GM19328 (cell line): ENCODE results near the gene BCKDHB.

Experiments
- ATAC-seq: cut with Tn5 transposase; IDR thresholded peaks from one replicate; pipeline ENCODE4 v1.9.1; 2021; ENCODE audit warnings: mild to moderate bottlenecking, moderate library complexity; ENCODE audit not compliant: unreplicated experiment

Gene BCKDHB

DNA sequence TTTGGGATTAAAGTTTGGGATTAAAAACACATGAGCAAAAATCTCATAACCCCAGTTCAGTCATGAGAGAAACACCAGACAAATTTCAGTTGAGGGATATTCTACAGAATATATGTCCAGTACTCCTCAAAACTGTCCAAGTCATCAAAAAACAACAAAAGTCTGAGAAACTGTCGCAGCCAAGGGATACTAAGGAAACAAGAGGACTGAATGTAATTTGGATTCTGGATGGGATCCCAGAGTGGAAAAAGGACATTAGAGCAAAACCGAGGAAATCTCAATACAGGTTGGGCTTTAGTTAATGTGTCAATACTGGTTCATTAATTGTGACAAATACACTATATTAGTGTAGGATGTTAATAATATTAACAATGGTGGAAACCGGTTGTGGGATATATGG lies 219.3 kb downstream of the BCKDHB start:
- ATAC-seq = no peak

DNA sequence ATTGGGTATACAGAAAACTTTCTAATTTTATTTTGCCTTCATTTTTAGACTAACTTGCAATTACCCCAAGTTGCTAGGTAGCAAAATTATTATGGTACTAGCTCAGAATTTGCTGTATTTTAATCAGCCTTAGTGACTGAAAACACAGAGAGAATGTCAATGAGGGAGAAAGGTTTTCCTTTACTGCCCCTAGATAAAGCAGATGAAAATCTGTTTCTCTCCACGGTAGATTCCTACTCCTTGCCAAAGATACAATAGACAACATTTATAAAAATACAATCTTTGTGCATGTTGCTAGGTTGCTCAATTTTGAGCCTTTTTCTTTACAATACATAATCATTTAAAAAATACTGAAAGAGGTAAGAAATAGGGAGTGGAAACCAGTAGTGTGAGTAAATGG lies 222.2 kb downstream of the BCKDHB start:
- no peak for ATAC-seq

DNA sequence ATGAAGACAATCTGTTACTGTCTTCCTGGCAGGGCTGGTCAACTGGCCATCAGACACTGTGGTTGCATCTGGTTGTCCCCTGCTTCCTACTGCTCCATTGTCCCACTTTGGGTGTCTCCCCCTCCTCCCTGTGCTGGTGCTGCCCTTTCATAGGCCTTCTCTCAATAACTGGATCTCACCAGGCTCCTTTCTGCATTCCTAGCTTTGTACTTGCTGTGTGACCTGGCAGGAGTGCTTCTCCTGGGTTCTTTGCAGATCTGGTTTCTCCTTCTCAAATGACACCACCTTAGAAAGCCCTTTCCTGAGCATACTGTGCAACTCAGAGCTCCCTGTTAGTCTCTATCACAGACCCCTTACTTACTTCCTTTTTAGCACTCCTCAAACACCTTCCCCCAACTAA lies 223.0 kb downstream of the BCKDHB start:
- no peak for ATAC-seq

DNA sequence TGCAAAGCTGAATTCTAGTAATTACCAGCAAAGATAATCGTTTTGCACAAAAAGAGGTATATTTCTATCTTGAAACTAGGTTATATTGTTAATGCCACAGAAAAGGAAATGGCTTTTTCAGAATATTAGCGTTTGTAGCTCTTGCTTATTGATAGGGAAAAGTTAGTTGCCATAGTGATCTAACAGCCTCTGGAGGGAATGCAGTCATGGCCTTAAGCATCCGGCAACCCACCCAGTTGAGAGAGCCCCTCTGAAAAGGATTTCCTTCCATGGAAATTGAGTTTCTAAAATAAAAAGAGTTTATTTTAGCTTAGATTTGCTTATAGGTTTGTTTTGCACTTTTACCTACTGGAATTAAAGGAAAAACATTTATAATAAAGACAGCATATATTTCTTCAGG lies 224.5 kb downstream of the BCKDHB start:
- no peak for ATAC-seq

DNA sequence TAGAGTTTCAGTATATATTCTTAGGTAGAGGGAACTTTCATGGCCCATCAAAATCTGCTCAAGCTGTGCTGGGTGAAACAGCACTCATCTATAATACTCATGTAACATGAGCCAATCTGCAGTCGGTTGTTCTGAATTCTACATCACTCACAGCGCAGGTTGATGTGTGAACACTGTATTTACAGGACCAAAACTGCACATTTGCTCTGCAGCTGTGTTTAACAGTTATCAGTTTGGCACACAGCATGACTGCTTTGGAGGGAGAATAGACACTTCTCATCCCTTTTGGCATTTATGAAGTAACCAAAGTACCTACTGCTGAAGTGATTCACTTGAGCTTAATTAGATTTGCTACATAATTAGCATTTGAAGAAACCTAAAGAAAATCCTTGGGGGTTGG lies 225.1 kb downstream of the BCKDHB start:
- ATAC-seq = no peak

DNA sequence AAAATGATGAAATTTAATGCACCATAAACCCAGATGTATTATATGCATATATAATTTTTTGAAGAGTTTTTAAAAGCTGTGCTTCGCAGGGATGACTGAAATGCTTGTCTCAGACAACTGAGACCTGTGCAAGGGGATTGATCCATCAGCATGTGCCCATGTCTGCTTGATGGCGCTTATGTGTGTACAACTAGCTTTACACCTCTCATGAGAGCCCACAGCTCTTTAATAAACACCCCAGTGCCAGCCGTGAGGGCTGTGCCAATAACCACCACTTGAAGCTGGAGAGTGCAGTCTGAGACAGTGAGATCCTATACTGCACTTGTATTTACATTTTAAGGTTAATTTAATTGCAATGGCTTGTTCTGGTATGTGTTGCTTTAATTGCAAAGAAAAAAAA lies 225.5 kb downstream of the BCKDHB start:
- ATAC-seq = no peak

DNA sequence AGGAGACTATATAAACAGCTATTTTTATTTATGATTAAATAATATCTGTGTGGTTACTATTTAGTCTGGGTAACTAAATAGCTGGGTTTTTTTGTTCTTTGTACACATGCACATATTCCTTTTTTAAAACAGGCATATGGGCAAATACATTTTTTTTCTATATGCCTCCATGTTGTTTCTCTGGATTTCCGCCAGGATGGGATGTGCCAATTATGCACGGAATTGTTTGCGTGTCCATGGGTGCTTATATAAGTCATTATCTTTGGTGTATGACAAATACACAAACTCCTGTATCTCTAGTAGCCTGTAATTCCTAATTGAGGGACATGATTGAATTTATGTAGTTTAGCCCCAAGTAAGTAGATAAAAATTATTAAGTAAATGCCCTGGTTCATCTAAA lies 226.9 kb downstream of the BCKDHB start:
- ATAC-seq = no peak

DNA sequence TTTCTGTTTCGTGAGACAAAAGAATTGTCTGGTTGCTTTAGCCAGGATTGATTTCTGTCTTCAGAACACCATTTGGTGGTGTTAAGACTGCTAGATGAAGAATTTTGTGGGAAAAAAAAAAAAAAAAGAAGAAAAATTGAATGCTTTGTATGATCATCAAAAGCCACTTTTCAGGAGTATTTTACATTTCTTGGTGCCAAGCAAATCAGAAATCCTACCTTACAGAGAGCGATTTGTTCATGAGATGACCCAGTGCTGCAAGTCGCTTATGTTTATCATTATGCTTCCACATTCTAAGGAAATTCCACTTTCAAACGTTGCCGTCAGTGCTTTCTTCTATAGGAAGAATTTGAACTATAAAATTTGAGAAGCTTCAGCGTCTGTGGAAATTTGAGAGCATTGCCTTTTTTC lies 228.7 kb downstream of the BCKDHB start:
- ATAC-seq = no peak

DNA sequence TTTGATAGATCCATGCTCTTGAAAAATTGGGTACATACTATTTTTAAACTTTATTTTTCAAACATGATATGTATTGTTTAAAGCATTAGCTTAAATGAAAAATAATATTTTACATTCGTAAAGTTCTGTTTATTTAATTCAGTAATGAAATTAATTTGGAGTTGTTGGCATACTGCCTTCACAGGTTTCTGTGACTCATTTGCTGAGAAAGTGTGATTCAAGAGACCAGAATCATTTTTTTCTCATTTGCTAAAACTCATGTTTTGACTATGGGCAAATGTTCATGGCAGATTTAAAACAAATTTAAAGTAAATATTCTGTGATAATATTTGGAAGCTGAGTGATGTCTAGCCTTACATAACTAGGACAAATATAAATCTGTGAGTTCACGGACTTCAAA lies 230.4 kb downstream of the BCKDHB start:
- no peak for ATAC-seq

DNA sequence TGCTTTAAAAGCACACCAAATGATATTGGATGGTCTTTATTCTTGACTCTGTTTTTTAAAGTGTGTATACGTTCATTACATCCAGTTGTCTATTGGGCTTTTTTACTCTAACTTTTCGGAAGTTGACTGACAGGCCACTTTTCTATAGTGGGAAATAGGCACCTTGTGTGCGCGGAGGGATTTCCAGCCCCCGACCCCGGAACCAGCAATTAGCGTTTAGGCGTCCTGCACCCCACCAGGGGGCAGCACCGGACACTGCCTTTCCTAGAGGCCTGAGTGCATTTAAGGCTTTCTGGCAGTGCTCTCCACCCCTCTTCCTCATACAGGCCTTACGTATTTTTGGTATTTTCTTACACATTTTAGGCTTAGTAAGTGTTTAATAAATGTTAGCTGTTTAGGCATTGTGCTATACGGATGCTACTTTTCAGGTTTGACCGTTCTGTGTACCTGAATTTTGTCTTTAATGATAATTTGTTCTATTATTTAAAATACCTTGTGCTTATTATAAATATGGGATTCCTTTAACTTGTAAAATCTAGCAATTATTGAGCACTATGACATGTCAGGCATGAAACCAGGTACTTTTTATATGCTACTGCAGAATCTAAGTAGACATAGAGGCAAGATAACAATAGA lies 231.8 kb downstream of the BCKDHB start:
- peak; percentile 78 for ATAC-seq

DNA sequence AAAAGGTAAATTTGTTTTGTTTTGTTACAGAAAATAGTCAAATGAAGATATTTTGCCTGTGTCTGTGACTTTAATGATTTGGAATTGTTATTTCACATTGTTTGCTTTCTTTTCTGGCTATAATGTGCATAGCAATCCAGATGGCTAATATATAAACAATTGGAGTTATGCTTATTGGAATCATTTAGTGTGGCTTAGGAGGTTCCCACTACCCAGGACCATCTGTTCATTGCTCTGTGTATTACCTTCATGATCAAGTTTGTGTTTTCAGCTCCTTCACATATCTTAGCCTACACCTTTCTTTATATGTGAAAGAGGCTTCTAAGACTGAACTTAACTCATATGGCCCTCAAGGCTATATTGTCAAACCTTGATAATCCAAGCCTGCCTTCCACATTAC lies 232.9 kb downstream of the BCKDHB start:
- ATAC-seq = no peak

DNA sequence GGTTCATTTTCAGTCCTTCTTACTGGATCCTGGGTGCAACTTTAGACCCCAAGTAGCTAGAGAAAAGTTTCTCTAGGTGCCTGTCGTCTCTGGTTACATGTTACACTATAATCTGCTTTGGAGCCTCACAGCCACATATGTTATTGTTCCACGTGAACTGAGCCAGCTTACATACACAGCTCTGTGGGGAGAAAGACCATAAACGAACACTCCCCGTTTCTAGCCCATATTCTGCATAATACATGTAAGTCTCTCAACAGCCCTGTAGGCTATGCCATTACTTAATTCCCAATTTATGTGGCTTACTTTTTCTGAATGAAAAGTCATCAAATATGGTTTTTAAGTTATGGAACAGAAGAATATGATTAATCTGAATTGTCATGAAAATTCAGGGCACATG lies 233.8 kb downstream of the BCKDHB start:
- no peak for ATAC-seq

DNA sequence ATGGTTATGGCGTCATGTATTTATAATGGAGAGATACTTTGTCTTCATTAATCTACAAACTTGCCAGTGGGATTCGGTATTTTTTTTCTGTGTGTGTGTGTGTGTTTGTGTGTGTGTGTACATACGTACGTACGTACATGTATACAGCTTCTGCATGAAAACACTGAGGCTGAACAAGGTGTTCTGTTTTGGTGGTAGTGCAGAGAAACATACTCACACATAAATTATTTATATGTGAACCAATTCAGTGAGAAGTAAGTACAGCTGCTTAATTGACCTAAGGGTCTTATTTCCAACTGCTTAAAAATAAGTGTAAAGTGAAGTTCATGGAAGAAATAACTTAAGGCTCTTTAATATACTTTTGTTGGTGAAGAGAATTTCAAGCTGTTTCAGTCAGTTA lies 234.2 kb downstream of the BCKDHB start:
- ATAC-seq = no peak

DNA sequence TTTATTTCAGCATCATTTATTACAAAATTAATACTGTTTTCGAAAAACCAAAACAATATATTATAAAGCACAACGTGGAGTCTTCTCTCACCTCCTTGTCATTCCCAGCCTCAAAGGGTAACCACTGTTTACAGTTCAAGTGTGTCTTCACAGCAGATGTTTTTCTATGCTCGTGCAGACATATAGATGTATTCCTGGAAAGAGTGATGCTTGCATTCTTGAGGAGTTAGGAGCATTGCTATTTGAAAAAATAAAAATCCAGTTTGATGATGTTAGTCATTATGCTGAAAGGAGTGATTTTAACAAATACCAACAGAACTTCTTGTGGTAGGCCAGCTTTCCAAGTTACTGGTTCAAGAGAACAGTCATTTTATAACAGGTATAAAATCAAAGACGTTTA lies 234.9 kb downstream of the BCKDHB start:
- ATAC-seq = no peak

DNA sequence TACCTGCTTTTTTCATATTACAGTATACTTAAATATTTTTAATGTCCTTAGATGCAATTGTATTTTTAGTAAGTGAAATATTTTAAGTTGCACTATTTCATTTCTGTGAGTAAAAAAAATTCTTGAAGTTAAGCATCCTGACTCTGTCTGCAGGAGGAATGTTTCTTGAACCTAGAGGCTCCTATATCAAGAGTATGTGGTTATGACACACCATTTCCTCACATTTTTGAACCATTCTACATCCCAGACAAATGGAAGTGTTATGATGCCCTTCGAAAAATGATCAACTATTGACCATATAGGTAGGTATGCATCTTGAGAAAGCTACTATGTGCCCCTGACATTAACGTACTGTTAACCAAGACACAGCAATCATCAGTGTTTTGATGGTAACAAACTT lies 237.0 kb downstream of the BCKDHB start:
- ATAC-seq = no peak

DNA sequence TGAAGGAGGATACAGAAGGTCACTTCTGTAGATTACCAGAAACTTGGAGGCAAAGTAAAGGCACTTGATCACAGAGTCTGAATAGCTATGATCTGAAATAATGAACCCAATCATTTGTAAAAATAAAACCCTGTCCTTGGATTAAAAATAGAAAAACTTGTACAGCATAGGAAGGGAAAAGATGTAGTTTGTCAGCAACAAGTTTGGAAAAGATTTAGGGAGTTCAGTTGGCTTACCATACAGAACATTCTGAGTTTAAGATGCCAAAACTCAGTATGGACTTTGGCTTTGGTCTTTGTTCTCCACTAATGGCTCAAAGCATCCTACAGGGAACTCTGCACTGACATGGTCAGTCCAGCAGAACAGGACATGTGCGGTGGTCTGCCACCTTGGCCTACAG lies 240.6 kb downstream of the BCKDHB start:
- ATAC-seq = no peak

DNA sequence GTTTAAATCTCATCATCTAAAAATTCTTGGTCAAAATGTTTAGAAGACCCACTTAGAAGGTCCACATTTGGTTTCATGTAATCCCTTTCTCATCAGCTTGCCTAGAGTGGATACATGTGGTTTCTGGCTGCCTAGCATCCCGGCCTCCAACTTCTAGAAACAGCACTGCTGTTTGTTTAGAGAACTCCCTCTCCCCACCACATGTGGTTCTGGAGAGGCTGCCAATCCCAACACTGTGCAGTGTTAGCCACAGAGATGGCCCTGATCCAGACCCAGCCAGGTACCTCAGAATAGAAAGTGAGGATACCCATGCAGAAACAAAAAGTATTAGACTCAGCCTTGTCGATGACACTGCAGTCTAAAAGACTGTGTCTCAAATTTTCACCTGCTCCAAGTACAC lies 241.8 kb downstream of the BCKDHB start:
- ATAC-seq = no peak

DNA sequence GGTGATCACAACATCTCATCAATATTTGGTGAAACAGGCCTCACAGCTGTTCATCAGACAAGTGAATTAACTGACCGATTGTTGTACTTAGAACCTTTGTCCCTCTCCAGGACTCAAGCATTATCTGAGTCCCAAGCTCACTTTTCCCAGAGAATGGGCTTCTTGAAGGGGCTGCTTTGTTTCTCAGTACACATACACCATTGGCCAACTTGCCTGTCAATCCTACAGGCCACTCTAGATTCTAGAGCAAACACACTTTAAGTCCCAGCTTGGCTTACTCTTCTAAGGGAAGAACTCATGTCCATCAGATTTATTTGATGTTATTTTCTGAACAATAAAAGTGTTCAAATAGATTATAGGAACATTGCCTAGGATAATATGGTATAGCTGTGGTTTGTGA lies 249.5 kb downstream of the BCKDHB start:
- no peak for ATAC-seq

DNA sequence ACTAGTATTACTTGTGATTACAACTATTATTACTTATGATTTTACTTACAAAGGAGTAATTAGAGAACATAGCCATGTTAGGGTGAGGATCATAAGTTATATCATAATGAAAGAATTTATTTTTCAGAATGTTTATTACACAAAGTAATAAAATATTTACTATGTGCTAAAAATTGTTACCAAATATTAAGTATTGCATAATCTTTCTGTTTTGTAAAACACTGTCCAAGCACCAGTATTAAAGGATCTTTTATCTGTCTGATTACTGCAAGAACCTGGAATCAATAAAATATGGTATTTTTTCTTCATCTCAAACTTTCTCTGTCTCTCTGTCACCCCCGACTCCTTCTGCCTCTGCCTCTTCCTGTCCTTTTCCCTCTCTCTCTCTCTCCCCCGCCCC lies 250.1 kb downstream of the BCKDHB start:
- no peak for ATAC-seq

DNA sequence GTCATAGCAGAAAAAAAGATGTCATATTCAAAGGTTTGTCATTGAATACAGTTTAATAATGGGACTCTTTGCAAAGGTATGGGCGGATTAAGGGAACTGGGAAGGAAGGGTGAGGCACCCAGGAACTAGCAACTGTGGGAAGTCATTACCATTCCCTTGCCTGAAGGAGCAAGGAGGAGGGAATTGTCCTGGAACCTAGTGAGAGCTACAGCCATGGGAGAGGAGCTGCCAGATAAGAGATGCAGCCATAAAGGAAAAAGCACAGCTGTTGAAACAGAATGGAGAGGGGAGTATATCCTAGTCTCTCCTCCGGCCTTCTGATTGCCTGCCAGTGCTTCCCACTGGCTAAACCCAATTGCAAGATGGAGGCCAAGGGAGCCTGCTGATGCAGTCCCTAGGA lies 250.6 kb downstream of the BCKDHB start:
- ATAC-seq = no peak

DNA sequence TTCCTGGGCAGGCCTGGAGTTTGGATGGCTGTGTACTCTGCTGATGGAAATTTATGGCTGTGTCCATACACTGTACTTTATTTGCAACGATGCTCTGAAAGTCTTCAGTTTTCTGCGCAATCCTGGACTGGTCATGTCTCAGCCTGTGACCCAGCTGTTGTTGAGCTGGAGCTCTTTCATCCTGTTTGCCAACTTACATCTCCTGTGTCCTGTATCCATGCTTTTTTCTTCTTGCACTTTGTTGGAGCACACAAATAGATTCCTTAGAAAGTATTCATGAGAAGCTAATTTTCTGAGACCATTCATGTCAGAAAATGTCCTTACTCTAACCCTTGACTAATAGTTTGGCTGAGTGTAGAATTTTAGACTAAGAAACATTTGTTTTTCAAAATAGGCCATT lies 251.2 kb downstream of the BCKDHB start:
- no peak for ATAC-seq

DNA sequence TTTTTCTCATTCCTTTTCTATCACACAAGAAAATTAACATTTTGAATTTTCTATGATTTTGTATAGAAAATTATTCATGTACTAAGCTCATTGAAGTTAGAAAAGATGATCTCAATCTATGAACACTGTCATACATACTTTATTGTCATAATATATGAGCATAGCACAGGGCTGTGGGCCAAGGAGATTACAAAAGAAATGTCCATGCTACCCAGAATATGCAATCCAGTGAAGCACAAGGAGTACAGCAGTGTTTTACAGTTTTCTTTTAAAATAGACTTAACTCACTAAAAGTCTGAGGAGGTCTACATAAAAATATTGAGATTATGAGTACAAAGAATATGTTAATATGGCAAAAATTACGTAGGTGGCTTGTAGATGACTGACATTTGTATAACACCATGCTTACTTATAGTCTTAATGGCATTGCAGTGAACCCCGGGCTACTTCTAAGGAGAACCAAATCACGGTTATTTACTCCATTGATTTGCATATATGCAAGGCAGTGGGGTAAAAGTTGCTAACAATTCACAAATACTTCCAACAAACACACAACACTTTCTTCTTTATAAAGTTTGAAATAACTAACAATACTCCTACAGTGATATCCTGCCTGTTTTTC lies 257.1 kb downstream of the BCKDHB start:
- ATAC-seq = no peak

DNA sequence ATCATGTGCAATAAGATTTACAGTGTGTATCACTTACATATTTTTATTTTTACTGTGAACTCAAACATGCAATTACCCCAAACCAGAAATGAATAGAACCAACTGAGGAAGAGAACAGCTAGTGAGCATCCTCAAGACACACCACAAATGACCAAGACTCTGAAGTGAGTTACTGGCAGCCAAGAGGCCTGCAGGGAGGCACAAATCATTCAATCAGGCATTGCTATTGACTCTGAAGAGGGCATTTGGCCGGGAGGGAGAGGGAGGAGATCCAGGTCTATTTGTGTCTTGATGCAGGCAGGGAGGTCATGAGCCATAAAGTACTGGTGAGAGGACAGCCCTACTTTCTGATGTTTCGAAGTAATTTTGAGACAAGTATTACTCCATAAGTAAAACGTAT lies 257.7 kb downstream of the BCKDHB start:
- ATAC-seq = no peak
